GM12892 (cell line): ENCODE results near the gene ST6GAL1.

Experiments
- POLR2A ChIP-seq: IDR thresholded peaks from 2 replicates; pipeline ENCODE4 v1.6.1; 2011; ENCODE audit warnings: low read depth, low read length, control low read depth
- POLR2AphosphoS5 ChIP-seq: IDR thresholded peaks from 2 replicates; pipeline ENCODE4 v1.6.1; 2011; ENCODE audit warnings: low read depth, low read length, control low read depth
- TAF1 ChIP-seq: IDR thresholded peaks from 2 replicates; pipeline ENCODE4 v1.6.1; 2011; ENCODE audit warnings: low read depth, mild to moderate bottlenecking, control low read depth, low read length, borderline replicate concordance

- no peak for TF ChIP-seq POLR2AphosphoS5
- TF ChIP-seq POLR2A: no peak
- no peak for TF ChIP-seq TAF1
These were observed 175.4 kb downstream of the ST6GAL1 start for GRCh38 chr3:187105700-187106099.
